MCF 10A (cell line): ENCODE data around the gene ACTL8. TPM values are rescaled to one million over a fixed set of nuclear protein-coding genes. Genes with fewer than 3 reads are reported as not detected.

Experiments used
- BruUV-seq: library from RNA; stranded (reverse); fragments of 400-500 nt; replicated peaks from 2 replicates; lab custom pipeline; 2021; lab: Mats Ljungman, UMichigan
- CTCF ChIA-PET: fragments of 300-600 bp; sonication (Branson Sonifier 250); formaldehyde crosslinking; extraction: SDS; loops from one replicate; lab custom pipeline; 2021; ENCODE audit warnings: antibody characterized with exemption, inconsistent platforms; lab: Yijun Ruan, JAX
- POLR2A ChIA-PET: fragments of 300-600, 350-650 bp; sonication (Branson Sonifier 250); formaldehyde crosslinking; extraction: SDS; loops from one replicate; lab custom pipeline; 2020; ENCODE audit warnings: antibody characterized with exemption, inconsistent platforms; lab: Yijun Ruan, JAX
- DNase-seq: peaks from one replicate; pipeline ENCODE4 v3.0.0-alpha.2; 2018; ENCODE audit not compliant: unreplicated experiment
- H3K27ac Mint-ChIP-seq: one replicate; pipeline ENCODE4 v1.8.0; 2022; ENCODE audit warnings: mild to moderate bottlenecking, low read depth, mixed read lengths; ENCODE audit not compliant: unreplicated experiment
- H3K27me3 Mint-ChIP-seq: one replicate; pipeline ENCODE4 v1.8.0; 2022; ENCODE audit warnings: mixed read lengths; ENCODE audit not compliant: insufficient read depth, unreplicated experiment
- H3K36me3 Mint-ChIP-seq: one replicate; pipeline ENCODE4 v1.8.0; 2022; ENCODE audit warnings: mild to moderate bottlenecking, moderate library complexity, mixed read lengths; ENCODE audit not compliant: insufficient read depth, unreplicated experiment
- H3K4me1 Mint-ChIP-seq: one replicate; pipeline ENCODE4 v1.8.0; 2022; ENCODE audit warnings: mixed read lengths; ENCODE audit not compliant: insufficient read depth, unreplicated experiment
- H3K4me3 Mint-ChIP-seq: one replicate; pipeline ENCODE4 v1.8.0; 2022; ENCODE audit warnings: mild to moderate bottlenecking, moderate library complexity, mixed read lengths; ENCODE audit not compliant: unreplicated experiment
- H3K9me3 Mint-ChIP-seq: one replicate; pipeline ENCODE4 v1.8.0; 2022; ENCODE audit warnings: mixed read lengths; ENCODE audit not compliant: unreplicated experiment
- CTCF ChIP-seq: fragments of 200-600 bp; IDR thresholded peaks from one replicate; pipeline ENCODE4 v1.8.0; 2022; ENCODE audit warnings: antibody characterized with exemption, mild to moderate bottlenecking; ENCODE audit not compliant: unreplicated experiment
- intact Hi-C: fragments of 100-400 bp; cut with micrococcal nuclease; formaldehyde crosslinking; loops from 2 replicates; pipeline ENCODE4 v1.14.1; 2022
- total RNA-seq: library from RNA; stranded (reverse); gene quantifications from 2 replicates; pipeline ENCODE4 v1.2.3, GENCODE V29; 2022

Gene ACTL8
- total RNA-seq, 1 experiment from 2014 or later: 0.23 TPM

DNA sequence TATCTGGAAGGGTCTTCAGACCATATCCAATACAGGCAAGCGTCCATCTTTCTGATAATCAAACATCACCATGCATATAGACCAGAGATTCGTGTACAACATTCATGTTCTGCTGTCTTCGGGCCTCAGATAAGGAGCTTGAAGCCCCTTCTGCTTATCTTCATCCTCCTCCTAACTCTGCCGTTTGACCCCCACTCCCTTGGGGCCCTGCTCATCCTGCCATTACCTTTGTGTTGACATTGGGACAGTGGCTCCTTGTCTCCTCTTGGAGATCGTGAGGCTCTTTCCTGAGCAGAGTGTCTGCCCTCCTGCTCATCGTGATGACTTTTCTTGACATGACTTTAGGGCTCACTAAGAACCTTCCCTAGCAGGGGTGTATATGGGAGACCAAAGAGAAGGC, 37.3 kb downstream of the ACTL8 start:
- Mint-ChIP-seq H3K36me3 (no peaks in the 10 kb centered on the region), H3K4me1 (no peaks in the 10 kb centered on the region), H3K9me3 (no peaks in the 10 kb centered on the region), H3K27me3 (peaks cover 57% of the 10 kb centered on the region), H3K4me3 (no peak overlapping the region), H3K27ac (no peak overlapping the region)
- DNase-seq: no peak
- CTCF ChIA-PET: no interaction called here
- no peak for TF ChIP-seq CTCF
- POLR2A ChIA-PET: no interaction called here
- intact Hi-C loops: no loop called here
- no TSS peak for BruUV-seq

DNA sequence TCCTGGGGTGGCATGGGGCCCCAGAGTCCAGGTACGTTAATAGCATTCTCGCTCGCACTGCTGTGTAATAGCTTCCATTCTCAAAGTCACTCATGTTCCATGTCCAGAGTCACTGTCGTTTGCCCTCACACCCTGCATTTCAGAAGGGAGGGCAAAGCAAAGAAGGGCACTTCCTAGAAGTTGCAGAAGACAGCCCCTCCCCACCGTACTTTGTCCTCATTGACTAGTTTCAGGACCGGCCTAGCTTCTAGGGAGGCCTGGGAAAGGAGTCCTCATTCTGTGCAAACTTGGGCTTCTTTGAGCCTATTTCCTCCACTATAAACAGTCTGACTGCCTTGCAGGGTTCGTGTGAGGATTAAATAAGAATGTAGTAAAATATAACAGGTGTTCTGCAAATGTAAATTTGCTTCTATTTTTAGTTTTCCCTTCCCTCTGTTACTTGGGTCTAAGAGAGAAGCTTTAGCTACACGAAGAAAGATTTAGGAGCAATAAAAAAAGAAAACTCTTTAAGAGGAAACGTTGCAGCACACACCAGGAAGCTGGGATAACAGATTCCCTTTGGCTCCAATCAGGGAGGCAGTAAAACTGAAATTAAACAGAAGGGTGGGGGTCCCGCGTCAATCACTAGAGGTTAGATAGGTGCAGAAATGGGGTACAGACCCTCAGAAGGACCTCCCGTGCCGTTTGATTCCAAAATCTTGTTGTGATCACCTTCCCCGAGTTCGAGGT, 40.1 kb downstream of the ACTL8 start:
- no peaks in the 10 kb centered on the region for H3K9me3 Mint-ChIP-seq
- POLR2A ChIA-PET: no interaction called here
- H3K27me3 Mint-ChIP-seq: peaks cover 75% of the 10 kb centered on the region
- no TSS peak for BruUV-seq
- no peak for DNase-seq
- intact Hi-C loops: no loop called here
- no peak for TF ChIP-seq CTCF
- no peak overlapping the region for H3K27ac Mint-ChIP-seq
- no peak overlapping the region for H3K4me3 Mint-ChIP-seq
- CTCF ChIA-PET: interaction anchor here (0.6 to 0.7 kb wide), 2 partner anchors 10 to 288 kb away, joined by 3 read pairs; no protein-coding TSS in a partner anchor
- H3K4me1 Mint-ChIP-seq: peaks cover 8% of the 10 kb centered on the region
- no peaks in the 10 kb centered on the region for H3K36me3 Mint-ChIP-seq

DNA sequence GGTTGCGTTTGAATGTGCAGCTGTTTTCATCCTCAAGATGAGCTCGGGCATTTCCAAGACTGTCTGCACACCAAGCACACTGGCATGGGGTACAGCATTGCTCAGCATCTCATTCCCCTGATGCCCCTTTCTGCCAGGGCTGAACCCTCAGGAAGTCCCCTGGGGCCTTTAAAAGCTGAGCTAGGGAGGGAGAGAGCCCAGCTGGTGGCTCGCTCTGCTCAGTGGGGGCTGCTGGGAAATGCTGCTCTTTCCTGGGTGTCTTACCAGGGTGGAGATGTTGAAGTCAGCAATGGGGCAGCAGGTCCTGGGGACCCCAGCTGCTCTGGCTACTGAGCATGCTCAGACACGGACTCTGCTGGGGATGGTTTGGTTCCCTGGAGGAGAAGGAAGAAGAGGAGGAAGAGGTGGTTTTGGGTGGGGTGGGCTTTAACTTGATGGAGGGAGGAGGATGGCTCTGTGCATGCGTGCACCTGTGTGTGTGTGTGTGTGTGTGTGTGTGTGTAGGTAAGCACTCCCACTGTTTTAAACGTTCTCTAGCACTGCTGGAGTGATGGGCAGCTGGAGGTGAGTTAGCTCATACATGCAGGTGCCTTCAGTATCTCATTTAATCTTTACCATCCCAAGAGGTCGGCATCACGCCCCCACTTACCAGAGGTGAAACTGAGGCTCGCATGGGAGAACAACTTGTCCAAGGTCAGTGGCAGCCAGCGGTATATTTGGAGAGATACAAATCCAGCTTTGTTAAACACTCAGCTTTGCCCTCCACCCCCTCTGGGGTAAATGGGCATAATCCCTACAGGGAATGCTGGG, 40.9 kb downstream of the ACTL8 start:
- Mint-ChIP-seq H3K4me1 (peaks cover 8% of the 10 kb centered on the region), H3K9me3 (no peaks in the 10 kb centered on the region), H3K27ac (no peak overlapping the region), H3K4me3 (no peak overlapping the region), H3K36me3 (no peaks in the 10 kb centered on the region), H3K27me3 (peaks cover 81% of the 10 kb centered on the region)
- POLR2A ChIA-PET: no interaction called here
- intact Hi-C loops: no loop called here
- no peak for DNase-seq
- no peak for TF ChIP-seq CTCF
- BruUV-seq: no TSS peak
- CTCF ChIA-PET: interaction anchor here (0.6 to 1.0 kb wide), 3 partner anchors 12 to 466 kb away, joined by 3 read pairs; no protein-coding TSS in a partner anchor

DNA sequence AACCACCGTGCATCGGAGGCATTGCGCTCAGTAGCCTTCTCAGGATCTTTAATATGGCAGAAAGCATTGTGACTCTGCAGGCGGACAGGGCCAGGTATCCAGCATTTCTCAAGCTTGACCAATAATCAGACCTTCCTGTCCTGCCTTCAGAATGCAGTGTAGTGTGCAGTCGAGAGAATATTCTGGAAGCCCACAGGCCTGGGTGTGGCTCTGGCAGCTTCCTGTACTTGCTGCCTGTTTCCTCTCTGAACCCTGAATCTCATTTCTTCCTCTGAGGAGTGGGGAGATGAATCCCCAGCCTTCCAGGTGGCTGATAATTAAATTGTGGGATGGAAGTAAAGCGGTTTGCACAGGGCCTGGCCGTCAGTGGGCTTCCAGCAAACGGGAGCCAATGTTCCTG, 42.3 kb downstream of the ACTL8 start:
- ChIA-PET POLR2A (no interaction called here), CTCF (interaction anchor here (0.6 kb wide), 1 partner anchor 105 kb away, joined by 3 read pairs; no protein-coding TSS in a partner anchor)
- intact Hi-C loops: no loop called here
- no peak overlapping the region for H3K4me3 Mint-ChIP-seq
- H3K27ac Mint-ChIP-seq: no peak overlapping the region
- H3K9me3 Mint-ChIP-seq: no peaks in the 10 kb centered on the region
- no TSS peak for BruUV-seq
- no peak for DNase-seq
- H3K4me1 Mint-ChIP-seq: peaks cover 8% of the 10 kb centered on the region
- no peaks in the 10 kb centered on the region for H3K36me3 Mint-ChIP-seq
- H3K27me3 Mint-ChIP-seq: peaks cover 75% of the 10 kb centered on the region
- no peak for TF ChIP-seq CTCF
